Frontal cortex (tissue), 4 donors: ENCODE measurements around the gene EFCAB6. TPM values are rescaled to one million over a fixed set of nuclear protein-coding genes. Genes with fewer than 3 reads are reported as not detected.
A peak's percentile ranks its signal among the peaks of the same experiment; 100 is the strongest.

Experiments used
- DNase-seq, 2 donors: peaks; one replicate each; pipeline ENCODE4 v3.0.0; 2012; ENCODE audit warnings: low spot score in 2 of 2
- FAIRE-seq: peaks from 2 replicates; lab custom pipeline; 2012; peaks lifted over from hg19 to GRCh38; lab: Jason Lieb, UNC
- total RNA-seq: library from RNA; depleted of rRNA; stranded (reverse); fragments of >200 nt; gene quantifications from one replicate; pipeline ENCODE4 v1.2.3, GENCODE V29; 2014
- donor health status: control.
- donor health status: control.
- donor health status: control.

Gene EFCAB6
- total RNA-seq, 1 donor from 2014 or later: 9.4 TPM

DNA sequence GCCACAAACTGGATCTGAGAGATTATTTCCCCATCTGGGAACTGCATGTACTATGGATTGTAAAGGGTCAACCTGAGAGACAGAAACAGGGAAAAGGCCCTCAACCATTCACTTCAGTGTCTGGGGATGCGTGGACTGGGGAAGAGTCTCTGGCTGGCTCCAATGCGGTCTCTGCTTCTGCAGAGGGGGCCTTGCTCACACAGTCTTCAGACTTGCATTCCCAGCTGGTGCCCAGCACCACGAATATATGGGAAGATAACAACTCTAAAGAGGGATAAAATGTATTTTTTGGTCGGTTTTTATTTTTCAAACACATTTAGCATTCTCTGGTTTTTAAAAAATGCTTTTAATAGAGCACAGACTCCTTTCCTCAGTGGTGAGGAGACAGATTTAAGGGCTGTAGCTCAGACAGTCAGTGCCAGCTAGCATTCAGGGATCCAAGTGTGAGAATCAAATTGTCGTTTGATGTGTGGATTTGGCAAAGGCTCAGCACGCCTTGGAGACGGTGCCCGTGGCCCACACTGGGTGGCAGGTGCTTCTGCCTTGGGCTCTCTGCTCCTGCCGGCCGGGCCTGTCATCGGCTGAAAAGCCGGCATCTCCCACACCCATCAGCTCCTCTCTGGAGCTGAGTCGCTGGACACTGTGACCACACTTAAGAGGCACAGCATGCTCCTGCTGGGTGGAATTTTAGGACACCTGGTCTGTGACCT, 8.0 kb upstream of the EFCAB6 start:
- FAIRE-seq (no peak), DNase-seq (no peak)

DNA sequence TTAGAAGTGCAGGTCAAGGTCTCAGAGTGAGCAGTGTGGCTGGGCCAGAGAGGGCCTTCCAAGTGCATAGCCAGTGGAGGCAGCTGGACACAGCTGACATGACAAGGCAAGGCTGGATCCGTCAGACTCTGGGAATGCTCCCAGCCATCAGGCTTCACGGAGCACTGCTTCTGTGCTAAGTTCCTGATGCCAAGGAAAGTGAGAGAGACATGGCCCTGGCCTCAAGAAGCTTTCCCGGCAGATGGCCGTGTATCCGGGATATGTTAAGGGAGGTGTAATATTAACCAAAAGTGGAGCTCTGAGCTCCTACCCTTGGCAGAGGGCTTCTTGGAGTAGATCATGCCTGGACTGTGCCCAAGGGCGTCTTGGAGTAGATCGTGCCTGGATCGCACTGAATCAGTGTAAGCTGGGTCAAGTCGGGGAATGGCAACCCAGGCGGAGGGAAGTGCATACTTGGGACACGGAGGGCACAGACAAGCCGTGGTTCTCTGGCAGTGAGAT, 7.4 kb upstream of the EFCAB6 start:
- FAIRE-seq (no peak), DNase-seq (no peak)

DNA sequence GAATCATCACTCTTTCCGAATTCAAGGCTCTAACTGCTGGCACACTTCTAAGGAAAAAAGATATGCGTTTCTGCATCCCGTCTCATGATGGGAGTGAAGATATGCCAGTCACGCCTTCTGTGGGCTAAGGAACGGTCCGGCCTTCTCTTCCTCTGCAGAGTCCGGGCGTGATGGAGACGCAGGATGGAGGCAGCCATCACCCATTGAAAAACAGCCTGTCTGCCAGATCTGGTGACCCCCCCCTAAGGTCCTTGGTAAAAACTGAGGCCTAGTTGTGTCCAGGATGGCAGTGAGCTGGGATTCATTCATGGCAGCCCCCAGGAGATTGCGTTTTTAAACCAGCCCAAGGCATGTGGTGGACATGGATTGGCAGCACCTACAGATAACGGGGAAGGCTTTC, 6.9 kb upstream of the EFCAB6 start:
- FAIRE-seq: no peak
- no peak for DNase-seq

DNA sequence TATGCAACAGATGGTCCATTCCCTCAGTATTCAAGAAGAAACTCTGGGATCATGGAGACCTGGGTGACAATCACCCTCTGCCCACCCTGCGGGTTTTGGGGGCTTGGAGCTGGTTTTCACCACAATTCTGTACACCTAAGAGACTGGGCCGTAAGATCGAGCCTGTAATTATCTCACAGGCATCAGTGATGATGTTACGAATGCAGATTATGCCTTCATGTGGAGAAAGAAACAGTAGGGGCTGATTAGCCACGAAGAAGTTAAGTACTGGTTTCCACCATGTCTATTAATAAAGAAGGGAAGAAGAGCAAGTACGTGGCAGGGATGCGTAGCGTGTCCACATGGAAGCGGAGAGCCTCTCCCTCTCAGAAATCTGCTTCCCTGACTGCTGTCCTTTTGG, 5.3 kb upstream of the EFCAB6 start:
- no peak for DNase-seq
- FAIRE-seq: no peak

DNA sequence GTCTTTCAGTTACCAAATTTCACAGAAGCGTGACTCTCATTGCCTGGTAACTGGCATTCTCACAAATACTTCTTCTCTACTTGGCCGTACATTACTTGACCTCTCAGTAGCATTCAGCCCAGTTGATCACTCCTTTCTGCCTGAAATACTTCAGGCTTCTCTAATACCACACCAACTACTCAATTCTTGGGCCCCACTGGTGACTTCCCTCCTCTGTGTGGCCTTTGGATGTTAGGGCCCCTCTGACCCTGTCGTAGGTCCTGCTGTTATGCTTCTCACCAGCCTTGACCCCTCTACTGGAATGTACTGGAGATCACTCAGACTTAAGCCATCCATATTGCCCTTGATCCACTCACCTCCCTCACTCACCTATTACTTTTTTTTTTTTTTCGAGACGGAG, 2.2 kb upstream of the EFCAB6 start:
- FAIRE-seq (no peak), DNase-seq (no peak)

DNA sequence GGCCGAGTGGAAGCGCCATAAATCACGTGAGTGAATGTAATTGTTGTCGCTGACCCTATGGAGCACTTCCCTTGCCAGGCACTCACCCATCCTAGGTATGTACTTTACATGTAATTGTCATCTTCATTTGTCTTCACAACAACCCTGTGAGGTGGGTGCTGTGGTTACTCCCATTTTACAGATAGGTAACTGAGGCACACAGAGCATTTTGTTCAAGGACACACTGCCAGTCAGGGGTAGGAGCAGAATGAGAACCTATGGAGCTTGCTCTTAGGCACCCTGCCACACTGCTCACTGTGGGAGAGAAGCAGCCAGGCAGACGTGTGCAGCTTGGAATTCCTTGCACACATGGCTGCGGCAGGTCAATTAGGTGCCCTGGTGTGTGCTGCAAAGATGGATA, 785 bp upstream of the EFCAB6 start:
- FAIRE-seq (no peak), DNase-seq (no peak)

DNA sequence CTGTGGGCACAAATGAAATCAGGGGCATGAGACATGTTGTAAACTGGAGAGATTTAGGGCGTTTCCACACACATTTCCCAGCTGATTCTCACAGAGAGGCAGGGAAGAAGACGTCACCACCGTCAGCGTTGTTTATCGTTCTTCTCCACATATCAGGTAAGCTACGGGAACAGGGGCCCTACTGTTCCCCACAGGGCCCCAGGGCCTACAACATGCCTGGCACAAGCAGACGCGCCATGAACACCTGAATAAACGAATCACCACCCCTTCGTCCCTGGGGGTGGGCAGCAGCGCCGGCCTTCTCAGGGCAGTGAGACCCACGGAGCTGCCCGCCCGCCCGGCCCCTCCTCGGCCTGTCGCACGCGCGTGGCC, 342 bp downstream of the EFCAB6 start:
- DNase-seq (peak in 1 of 2 donors; percentile 27), FAIRE-seq (no peak)

DNA sequence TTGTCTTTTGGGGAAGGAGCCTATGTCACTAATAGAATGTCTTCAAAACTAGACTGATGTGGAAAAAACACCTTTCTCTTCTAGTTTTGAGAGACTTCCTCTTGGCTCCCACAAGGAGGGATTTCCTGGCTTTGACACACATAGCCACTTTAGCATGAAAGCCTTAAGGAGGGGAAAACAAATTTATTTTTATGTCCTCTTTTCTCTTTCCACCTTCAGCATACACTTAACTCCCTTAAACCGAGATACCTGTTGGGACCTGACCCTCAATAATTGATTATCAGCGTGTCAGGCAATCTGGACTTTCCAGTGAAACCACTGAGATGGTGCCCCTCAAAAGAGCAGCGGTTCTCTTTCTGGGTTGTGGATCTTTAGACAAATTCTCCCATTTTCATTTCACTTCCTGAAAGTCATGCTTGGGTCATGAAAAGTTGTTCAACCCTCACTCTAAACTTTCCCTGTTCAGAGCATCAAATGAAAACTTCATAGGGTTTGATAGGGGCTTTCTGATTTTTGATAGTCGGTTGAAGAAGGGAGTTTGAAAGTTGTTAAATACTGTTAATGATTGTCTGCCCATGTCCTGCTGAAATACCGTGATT, 9.1 kb downstream of the EFCAB6 start:
- no peak for DNase-seq
- FAIRE-seq: no peak

DNA sequence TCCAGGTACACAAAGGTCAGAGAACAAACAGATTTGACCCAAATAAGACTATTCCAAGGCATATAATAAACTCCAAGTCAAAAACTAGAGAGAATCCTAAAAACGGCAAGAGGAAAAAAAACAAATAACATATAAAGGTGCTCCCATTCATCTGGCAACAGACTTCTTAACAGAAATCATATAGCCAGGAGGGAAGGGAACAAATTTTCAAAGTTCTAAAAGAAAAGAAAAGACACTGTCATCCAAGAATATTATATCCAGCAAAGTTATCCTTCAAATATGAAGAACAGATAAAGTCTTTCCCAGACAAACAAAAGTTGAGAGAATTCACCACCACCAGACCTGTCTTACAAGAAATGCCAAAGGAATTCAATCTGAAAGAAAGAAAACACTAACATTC, 11.1 kb downstream of the EFCAB6 start:
- DNase-seq: no peak
- FAIRE-seq: no peak

DNA sequence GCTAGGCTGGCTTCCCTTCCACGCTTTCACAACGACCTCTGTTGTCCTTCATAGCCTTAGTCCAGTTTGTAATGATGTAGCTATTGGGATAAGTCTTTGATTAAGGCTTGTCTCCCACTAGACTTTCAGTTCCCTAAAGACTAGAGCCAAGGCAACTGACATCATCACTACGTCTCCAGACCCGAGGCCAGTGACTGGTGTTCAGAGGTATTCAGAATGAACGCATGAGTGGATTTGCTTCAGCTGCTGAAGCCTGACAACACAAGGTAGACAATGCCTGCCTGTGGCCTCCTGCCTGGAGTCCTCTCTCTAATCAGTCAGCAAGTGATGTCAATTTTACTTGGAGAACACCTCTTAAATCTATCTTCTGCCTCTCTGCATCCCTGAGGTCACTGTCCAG, 13.6 kb downstream of the EFCAB6 start:
- DNase-seq: no peak
- no peak for FAIRE-seq

DNA sequence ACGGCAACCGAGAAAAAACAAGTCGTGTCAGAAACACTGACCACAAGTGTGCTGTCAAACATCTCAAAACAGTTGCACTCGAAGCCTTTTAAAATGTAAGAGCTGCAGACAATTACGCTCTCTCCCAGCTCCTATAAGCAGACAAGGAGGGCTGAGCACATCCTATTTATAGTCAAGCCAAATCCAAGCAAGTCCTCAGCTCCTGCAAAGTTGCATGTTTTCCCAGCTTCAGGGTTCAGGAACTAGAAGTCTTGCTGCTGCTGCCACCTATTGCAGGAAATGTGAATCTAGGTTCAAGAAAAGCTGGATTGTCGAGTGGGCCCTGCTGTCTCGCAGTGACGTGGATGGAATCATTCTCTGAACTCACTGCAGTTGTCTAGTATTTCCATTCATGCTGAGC, 15.5 kb downstream of the EFCAB6 start:
- FAIRE-seq: no peak
- DNase-seq: peak in 1 of 2 donors; percentile 32

DNA sequence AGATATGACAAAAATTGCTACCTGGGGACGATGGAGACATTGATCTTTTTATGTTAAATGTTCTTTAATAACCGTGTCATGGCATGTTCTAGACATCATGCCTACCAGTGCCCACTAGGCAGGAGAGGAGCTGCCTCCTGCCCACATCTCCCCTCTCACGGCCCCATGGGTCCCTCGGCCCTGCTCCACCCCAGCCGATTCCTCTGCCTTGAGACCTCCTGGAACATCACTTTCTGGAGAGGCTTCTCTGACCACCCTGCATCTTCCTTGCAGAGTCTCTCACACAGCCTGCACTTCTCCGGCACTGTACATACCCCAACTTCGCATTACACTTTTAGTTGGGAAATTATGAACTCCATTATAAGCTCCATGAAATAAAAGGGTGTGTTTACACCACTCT, 16.8 kb downstream of the EFCAB6 start:
- no peak for DNase-seq
- FAIRE-seq: no peak

DNA sequence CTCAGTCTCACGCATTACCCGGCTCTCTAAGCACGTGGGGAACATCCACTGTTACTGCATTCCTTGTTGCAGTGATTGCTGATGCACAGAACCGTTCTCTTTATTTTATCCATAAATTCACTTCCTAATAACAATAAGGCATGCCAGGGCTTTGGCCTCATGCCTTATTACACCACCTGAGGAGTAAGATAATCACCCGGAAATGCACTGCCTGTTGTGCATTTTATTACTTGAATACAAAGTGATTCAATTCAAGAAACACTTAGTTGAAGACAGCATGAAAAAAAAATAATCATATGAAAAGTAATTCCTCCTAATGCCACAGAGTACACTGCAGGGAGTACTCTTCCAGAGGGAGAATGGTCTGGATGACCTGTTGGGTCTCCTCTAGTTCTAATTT, 19.2 kb downstream of the EFCAB6 start:
- no peak for DNase-seq
- no peak for FAIRE-seq

DNA sequence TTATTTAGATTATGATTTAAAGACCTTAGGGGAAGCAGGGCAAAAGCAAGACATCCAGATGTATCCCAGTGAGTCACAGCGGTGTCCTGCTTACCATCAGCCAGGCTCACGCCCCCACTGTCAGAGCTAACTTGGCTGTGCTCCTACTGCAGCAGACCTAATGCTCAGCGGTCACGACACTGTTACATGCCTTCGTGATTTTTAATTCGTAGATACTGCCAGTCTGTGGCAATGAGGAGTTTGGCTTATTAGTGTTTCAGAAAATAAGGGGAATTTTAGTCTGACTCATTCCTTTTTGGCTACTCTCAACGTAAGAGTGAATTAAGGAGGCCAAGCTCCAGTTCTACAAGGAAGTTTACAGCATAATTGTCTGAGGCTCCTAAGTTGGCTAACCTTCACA, 22.7 kb downstream of the EFCAB6 start:
- FAIRE-seq (no peak), DNase-seq (no peak)

DNA sequence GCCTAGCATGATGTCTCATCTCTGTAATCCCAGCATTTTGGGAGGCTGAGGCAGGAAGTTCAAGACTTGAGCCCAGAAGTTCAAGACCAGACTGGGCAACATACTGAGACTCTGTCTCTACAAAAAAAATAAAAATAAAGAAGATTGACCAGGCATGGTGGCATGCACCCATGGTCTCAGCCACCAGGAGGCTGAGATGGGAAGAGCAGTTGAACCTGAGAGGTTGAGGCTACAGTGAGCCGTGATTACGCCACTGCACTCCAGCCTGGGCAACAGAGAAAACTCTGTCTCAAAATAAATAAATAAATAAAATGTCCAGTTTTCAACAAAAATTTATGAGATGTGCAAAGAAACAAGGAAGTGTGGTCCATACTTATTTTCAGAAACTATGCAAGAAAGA, 28.3 kb downstream of the EFCAB6 start:
- DNase-seq: no peak

DNA sequence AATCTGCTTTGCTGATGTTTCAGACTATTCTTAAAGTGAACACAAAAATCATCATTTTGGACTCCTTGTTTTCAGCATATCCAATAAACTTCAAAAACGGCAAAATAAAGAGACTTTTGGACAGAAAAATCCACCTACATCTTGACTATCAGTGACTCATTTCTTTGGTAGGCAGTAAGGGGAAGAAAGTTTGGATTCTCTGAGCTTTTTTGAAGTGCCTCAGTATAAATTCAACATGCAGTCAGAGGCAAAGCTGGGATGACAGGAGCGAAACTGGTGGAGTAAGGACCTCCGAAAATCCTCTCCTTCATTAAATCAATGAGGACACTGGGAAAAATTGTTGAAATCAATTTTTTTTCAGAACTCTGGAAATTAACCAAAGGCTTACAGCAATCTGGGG, 29.7 kb downstream of the EFCAB6 start:
- no peak for FAIRE-seq
- DNase-seq: no peak

More for the DNA sequence above, 28.3 kb downstream of the EFCAB6 start:
- no peak for FAIRE-seq

DNA sequence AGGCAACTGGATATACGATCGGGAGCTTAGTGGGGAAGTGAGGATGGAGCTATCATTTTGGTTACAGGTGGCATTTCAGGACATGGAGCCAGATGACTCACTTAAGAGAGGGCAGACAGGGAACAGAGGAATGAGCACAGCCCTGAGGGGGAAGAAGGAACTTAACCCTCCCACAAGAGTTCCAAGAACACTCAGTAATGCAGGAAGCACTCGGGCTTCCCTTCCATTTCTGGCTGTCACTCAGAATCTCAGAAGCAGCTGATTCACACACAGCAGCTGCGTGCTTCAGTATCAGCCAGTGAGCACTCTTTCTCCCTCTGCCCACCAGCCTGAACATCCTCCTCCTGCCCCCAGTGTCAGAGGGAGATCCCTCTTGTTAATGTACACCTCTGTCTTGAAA, 34.8 kb downstream of the EFCAB6 start:
- peak in 1 of 2 donors; percentile 23 for DNase-seq
- no peak for FAIRE-seq

DNA sequence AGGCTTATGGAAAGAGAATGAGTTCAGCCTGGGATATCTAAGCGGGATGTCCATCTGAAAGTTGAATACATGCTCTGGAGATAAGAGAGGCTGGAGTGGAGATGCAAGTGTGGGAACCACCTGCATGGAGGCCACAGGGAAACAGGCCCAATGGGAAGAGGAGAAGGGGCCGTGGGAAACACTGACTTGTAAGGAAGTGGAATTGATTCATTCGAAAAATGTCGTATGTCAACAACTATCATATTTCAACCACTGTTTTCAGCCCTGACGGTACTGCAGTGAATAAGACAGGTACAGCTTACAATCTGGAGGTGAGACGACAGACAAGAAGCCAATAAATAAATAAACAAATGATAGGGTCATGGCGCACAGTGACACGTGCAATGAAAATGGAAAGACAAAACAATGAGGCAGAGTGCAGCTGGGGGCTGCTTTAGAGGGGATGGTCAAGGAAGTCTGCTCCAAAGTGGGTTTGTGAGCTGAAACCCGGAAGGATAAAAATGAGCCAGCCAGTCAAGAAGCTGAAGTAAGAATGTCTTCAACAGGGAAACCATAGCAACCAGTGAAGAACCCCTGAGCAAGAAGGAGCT, 35.9 kb downstream of the EFCAB6 start:
- FAIRE-seq: no peak

DNA sequence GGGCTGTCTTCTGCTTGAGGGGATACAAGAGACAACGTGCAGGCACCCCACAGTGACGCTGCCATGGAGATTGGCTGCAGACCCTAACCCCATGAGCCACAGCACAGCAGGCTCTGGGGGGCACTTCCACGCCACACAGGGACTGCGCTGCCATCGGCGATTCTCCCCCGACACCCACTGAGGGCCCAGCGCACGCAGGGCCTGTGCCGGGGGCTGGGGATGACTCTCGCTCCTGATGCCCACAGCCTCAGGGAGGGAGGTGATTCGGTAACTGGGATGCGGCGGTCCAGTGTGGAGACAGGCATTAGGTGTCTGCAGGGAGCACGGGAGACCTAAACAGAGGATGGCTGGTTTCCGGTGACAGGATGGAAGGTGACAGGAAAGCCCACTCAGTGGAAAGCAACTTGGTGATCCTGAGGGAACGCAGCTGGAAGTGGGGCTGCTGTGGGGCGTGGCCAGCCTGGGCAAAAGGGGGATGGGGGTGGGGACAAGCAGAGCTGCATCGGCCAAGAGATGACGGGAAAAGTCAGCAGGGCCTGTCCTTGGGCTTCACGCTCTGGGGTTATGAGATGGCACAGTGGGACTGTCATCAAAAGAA, 37.7 kb downstream of the EFCAB6 start:
- FAIRE-seq (no peak), DNase-seq (no peak)

More for the DNA sequence above, 35.9 kb downstream of the EFCAB6 start:
- no peak for DNase-seq

DNA sequence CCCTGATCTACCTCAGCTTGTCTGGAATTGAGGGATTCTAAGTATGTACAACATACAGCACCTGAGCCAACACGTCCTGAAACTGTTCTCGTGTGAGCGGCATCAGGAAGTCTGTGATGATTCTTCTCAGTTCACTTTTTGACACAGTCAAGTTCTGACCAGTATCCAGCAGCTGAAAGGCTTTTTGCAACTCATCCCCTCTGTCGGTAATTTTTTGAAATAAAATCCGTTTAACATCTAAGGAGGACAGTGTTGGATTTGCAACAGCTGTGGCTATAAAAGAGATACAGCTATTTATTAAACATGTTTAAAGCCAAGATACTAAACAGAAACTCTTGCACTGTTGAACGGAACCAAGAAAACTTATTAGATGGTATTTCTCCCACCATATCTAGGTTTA, 39.3 kb downstream of the EFCAB6 start:
- DNase-seq (no peak), FAIRE-seq (no peak)

DNA sequence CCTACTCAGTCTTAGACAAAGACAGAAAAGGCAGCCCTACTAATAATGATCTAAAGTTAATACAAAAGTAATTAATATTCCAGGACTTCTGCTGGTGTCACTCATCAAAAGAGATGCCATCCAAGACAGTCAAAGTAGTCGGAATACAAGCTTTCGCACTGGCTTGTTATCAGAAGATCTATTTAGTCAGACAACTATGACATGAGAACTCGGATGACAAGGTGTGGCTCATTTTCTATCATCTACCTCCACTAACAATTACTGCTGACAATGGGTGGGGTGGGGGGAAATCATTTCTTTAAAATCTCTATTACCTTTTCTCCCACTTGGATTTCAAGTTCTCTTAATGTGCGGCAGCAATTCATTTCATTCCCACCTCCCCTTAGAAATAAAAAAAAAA, 56.7 kb downstream of the EFCAB6 start:
- FAIRE-seq: no peak
- DNase-seq: no peak
